ENCODE data around the gene CYP19A1.

Gene CYP19A1

GRCh38 chr15:51280838-51281237 is 57.6 kb downstream of the CYP19A1 start:
- DNase-seq (ENCODE audit: low spot score): no peak
- no peak for TF ChIP-seq CTCF (IDR thresholded peaks at IDR 0.05)
- Histone ChIP-seq H3K4me3 (no peak overlapping the region), H3K27ac (no peak overlapping the region)

- DNase-seq (ENCODE audit: low spot score): no peak
- no peak for TF ChIP-seq CTCF (IDR thresholded peaks at IDR 0.05)
- no peak overlapping the region for H3K27ac ChIP-seq
- H3K4me3 ChIP-seq: no peak overlapping the region
Observed at GRCh38 chr15:51279391-51279790, 59.0 kb downstream of the CYP19A1 start.

- TF ChIP-seq CTCF (IDR thresholded peaks at IDR 0.05): no peak
- H3K4me3 ChIP-seq: no peak overlapping the region
Observed at GRCh38 chr15:51277101-51277500, 61.3 kb downstream of the CYP19A1 start.

GRCh38 chr15:51274956-51275355 is 63.4 kb downstream of the CYP19A1 start:
- no peak overlapping the region for H3K4me3 ChIP-seq

More at GRCh38 chr15:51277101-51277500, 61.3 kb downstream of the CYP19A1 start:
- no peak overlapping the region for H3K27ac ChIP-seq
- DNase-seq (ENCODE audit: low spot score): no peak

GRCh38 chr15:51270706-51271105 is 67.7 kb downstream of the CYP19A1 start:
- H3K27ac ChIP-seq: no peak overlapping the region
- H3K4me3 ChIP-seq: no peak overlapping the region
- TF ChIP-seq CTCF (IDR thresholded peaks at IDR 0.05): no peak
- DNase-seq (ENCODE audit: low spot score): no peak

More at GRCh38 chr15:51274956-51275355, 63.4 kb downstream of the CYP19A1 start:
- no peak for DNase-seq (ENCODE audit: low spot score)
- TF ChIP-seq CTCF (IDR thresholded peaks at IDR 0.05): no peak
- H3K27ac ChIP-seq: no peak overlapping the region

GRCh38 chr15:51269496-51269895 is 68.9 kb downstream of the CYP19A1 start:
- Histone ChIP-seq H3K4me3 (no peak overlapping the region), H3K27ac (no peak overlapping the region)
- DNase-seq (ENCODE audit: low spot score): no peak
- no peak for TF ChIP-seq CTCF (IDR thresholded peaks at IDR 0.05)

- H3K4me3 ChIP-seq: peak overlapping the region; percentile 82
- no peak for TF ChIP-seq CTCF (IDR thresholded peaks at IDR 0.05)
- DNase-seq (ENCODE audit: low spot score): no peak
- H3K27ac ChIP-seq: no peak overlapping the region
Observed at GRCh38 chr15:51267703-51268083, 70.7 kb downstream of the CYP19A1 start.

Measured in coronary artery (tissue), 2 donors.